Ovary (tissue), 9 donors: Measurements from ENCODE around the gene TFIP11. TPM values are rescaled to one million over a fixed set of nuclear protein-coding genes. Genes with fewer than 3 reads are reported as not detected.
A peak's percentile ranks its signal among the peaks of the same experiment; 100 is the strongest.

Experiments used
- DNase-seq, 5 donors: peaks; one replicate each; pipeline ENCODE4 v3.0.0-alpha.2; 2019 to 2020
- H3K27ac ChIP-seq, 2 donors: fragments of 200-600 bp; one replicate each; pipeline versions ENCODE4 v1.5.1 to v1.8.0; 2019 to 2022
- H3K27me3 ChIP-seq: fragments of 200-600 bp; one replicate; pipeline ENCODE4 v1.8.0; 2022
- H3K36me3 ChIP-seq: fragments of 200-600 bp; sonication (generic); one replicate; pipeline ENCODE4 v1.5.1; 2019
- H3K4me1 ChIP-seq: one replicate; pipeline ENCODE4 v1.8.1; 2013; ENCODE audit warnings: mild to moderate bottlenecking, moderate library complexity; ENCODE audit not compliant: insufficient read depth
- H3K4me3 ChIP-seq: fragments of 200-600 bp; sonication (generic); one replicate; pipeline ENCODE4 v1.5.1; 2017
- H3K9me3 ChIP-seq, 2 donors: fragments of 200-600 bp in 1 of 2; sonication (generic) in 1 of 2; one replicate each; pipeline versions ENCODE4 v1.5.1 to v1.8.1; 2013 to 2019; ENCODE audit warnings: mild to moderate bottlenecking in 1 of 2, moderate library complexity in 1 of 2
- EP300 ChIP-seq: sonication (generic); formaldehyde crosslinking; IDR thresholded peaks from one replicate; pipeline ENCODE4 v1.6.1; 2017; ENCODE audit warnings: antibody characterized with exemption
- POLR2A ChIP-seq: fragments of 450-650 bp; IDR thresholded peaks from one replicate; pipeline ENCODE4 v1.6.1; 2017; ENCODE audit warnings: antibody characterized with exemption, mild to moderate bottlenecking, moderate library complexity
- whole genome bisulfite sequencing, 3 donors: extraction: QIAGEN DNeasy Blood & Tissue Kit in 1 of 3; methylation state at CpG; one replicate each; pipeline versions ENCODE4 v1.1.5 to v1.1.7; 2013 to 2017; 5-methylcytosine and 5-hydroxymethylcytosine counted together
- intact Hi-C, 4 donors: fragments of 100-400 bp; cut with DNase I; formaldehyde crosslinking; loops; one replicate each; pipeline versions ENCODE4 v1.11.0 to v1.15.1; 2022 to 2023
- polyA plus RNA-seq, 2 donors: library from polyadenylated mRNA; stranded (reverse); fragments of 200-250 nt in 1 of 2; fragments of 350-450 nt in 1 of 2; fragmentation: Illumina TruSeq in 1 of 2; extraction: RNeasy Lipid Tissue Mini Kit (QIAGEN cat#74804) in 1 of 2; gene quantifications; one replicate each; pipeline ENCODE4 v1.2.3, GENCODE V29; 2013 to 2014
- total RNA-seq, 7 donors: library from RNA; depleted of rRNA in 2 of 7; stranded (reverse); fragments of >200 nt in 2 of 7; fragmentation: NEBNext Ultra II Directional in 3 of 7; extraction: Animal tissue kit (Norgen Biotek cat#: 25700) in 3 of 7; gene quantifications; one replicate each; pipeline versions ENCODE4 v1.1.0 to v1.2.4, GENCODE V29; 2016 to 2023
- TF ChIP-seq, protein P1 (sequence below), 3 donors: fragments of 450-650 bp in 2 of 3; fragments of 200-600 bp in 1 of 3; IDR thresholded peaks; one replicate each; pipeline versions ENCODE4 v1.5.1 to v1.8.0; 2016 to 2022; ENCODE audit warnings: antibody characterized with exemption in 3 of 3, mild to moderate bottlenecking in 1 of 3
- donor health status: DM: no; HTN: no; CAD: no; lungs with moderate emphysema.
- donor health status: DM: no; HTN: no; CAD: no.
- donor health status: Bipolar disorder and iron deficiency.
- donor health status: DM: yes; HTN: yes; CAD: no.
- donor health status: DM: no; HTN: no; CAD: no.
- donor health status: DM: yes; HTN: yes; CAD: no.

The TFIP11 gene
- total and polyA plus RNA-seq, 9 donors: 10.8 to 31.0 (median 26.3) TPM

GRCh38 chr22:26461188-26461810 lies 51.0 kb downstream of the TFIP11 start:
- no peaks in the 10 kb centered on the region for H3K9me3 ChIP-seq
- no peak for TF ChIP-seq POLR2A
- TF ChIP-seq, protein P1, sequence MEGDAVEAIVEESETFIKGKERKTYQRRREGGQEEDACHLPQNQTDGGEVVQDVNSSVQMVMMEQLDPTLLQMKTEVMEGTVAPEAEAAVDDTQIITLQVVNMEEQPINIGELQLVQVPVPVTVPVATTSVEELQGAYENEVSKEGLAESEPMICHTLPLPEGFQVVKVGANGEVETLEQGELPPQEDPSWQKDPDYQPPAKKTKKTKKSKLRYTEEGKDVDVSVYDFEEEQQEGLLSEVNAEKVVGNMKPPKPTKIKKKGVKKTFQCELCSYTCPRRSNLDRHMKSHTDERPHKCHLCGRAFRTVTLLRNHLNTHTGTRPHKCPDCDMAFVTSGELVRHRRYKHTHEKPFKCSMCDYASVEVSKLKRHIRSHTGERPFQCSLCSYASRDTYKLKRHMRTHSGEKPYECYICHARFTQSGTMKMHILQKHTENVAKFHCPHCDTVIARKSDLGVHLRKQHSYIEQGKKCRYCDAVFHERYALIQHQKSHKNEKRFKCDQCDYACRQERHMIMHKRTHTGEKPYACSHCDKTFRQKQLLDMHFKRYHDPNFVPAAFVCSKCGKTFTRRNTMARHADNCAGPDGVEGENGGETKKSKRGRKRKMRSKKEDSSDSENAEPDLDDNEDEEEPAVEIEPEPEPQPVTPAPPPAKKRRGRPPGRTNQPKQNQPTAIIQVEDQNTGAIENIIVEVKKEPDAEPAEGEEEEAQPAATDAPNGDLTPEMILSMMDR (IDR thresholded peaks at IDR 0.05): peak in 1 of 3 donors; percentile 21
- no peak for TF ChIP-seq EP300
- peak in 4 of 5 donors; percentile 33 to 59 (median 45) for DNase-seq
- H3K27me3 ChIP-seq: no peaks in the 10 kb centered on the region
- no peaks in the 10 kb centered on the region for H3K36me3 ChIP-seq
- intact Hi-C loops: no loop called here
- H3K27ac ChIP-seq: no peak overlapping the region
- H3K4me1 ChIP-seq: peaks cover 1% of the 10 kb centered on the region
- H3K4me3 ChIP-seq: no peak overlapping the region
- WGBS, 3 donors: 37 to 43% (median 37%) methylated on average over 3 of the region's 3 CpGs

DNA sequence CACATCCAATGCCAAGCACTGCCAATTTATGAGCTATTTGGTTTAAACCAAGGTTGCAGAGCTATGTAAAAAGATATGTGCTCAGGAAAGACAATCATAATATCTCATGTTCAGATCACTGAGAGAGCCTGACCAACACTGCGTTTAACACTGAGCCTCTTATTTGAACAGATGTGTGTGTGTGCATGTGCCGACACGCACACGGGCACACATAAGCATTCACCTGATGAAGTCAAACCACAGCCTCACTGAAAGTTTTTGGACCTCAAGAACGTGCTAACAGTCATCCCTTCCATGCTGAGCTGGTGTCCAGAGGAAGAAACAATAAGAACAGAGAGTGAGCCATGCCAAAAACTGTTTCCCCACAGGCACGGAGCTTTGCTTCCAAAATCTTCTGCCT lies 52.1 kb downstream of the TFIP11 start:
- Histone ChIP-seq H3K4me3 (no peak overlapping the region), H3K9me3 (no peaks in the 10 kb centered on the region), H3K27ac (no peak overlapping the region), H3K36me3 (no peaks in the 10 kb centered on the region), H3K27me3 (no peaks in the 10 kb centered on the region), H3K4me1 (peaks cover 3% of the 10 kb centered on the region)
- no peak for DNase-seq
- intact Hi-C loops: no loop called here
- WGBS, 3 donors: 75 to 79% (median 78%) methylated on average over 6 of the region's 6 CpGs
- TF ChIP-seq EP300 (no peak), POLR2A (no peak)
- TF ChIP-seq, protein P1 (IDR thresholded peaks at IDR 0.05): no peak

DNA sequence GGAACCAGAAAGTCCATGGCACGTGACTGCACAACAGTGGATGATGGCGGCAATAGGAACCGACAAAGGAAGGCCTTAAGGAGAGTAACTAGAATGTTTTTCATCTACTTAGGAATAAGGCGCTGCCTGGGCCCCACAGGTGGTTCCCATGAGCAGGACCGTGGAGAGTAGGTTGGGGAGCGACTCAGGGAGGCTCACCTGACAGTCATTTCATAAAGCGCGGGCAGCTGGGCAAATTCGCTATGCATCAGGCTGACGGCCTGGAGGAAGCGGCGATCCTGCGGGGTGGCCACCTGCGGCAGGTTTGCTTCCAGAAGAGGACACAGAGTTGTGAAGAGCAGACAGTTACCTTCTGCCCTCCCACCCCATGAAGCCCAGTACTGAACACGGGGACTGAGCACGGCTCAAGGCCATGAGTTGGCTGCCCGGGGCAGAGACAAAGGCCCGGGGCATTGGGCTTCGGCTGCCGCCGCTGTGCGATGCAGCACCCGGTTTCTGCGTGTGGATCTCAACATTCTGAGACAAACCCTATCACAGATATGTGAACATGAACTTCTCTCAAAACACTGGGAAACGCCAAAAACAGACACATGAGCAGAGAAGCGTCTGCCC lies 54.5 kb downstream of the TFIP11 start:
- Histone ChIP-seq H3K4me3 (no peak overlapping the region), H3K36me3 (no peaks in the 10 kb centered on the region), H3K9me3 (no peaks in the 10 kb centered on the region), H3K27me3 (no peaks in the 10 kb centered on the region), H3K27ac (no peak overlapping the region), H3K4me1 (peaks cover 3% of the 10 kb centered on the region)
- intact Hi-C loops: no loop called here
- TF ChIP-seq EP300 (no peak), POLR2A (no peak)
- TF ChIP-seq, protein P1 (IDR thresholded peaks at IDR 0.05): no peak
- 94 to 95% (median 95%) methylated on average over 26 of the region's 26 CpGs for WGBS, 3 donors
- no peak for DNase-seq

DNA sequence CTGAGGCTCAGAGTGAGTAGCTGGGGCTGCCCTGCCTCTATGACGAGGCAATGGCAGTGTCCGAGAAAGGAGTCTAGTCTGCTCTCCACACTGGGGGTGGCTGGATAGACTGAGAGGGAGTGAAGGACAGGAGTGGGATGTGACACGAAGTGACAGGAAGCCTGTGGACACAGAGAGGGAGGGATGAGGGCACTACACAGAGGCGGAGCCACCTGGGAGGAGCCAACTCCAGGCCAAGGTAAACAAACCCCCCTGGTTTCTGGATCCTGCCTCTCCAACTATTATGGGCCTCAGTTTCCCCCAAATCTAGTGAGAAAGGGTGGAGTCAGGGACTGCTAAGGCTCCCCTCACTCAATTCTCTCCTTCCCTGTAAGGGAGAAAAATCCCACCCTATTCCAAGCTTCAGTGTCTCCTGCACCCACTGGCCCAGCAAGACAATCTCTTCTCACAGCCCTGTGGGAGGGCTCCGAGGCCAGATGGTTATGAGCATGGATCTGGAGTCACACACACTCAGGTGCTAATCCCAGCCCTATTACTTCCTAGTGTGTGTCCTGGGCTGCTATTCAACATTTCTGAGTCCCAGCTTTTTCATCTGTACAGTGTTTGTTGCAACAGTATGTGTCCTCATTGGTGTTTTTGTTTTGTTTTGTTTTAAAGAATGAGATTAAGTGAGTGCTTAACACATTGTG lies 58.3 kb downstream of the TFIP11 start:
- WGBS, 3 donors: 85 to 92% (median 90%) methylated on average over 5 of the region's 5 CpGs
- Histone ChIP-seq H3K9me3 (no peaks in the 10 kb centered on the region), H3K36me3 (no peaks in the 10 kb centered on the region), H3K4me1 (peaks cover 3% of the 10 kb centered on the region), H3K4me3 (no peak overlapping the region), H3K27me3 (no peaks in the 10 kb centered on the region), H3K27ac (no peak overlapping the region)
- TF ChIP-seq, protein P1 (IDR thresholded peaks at IDR 0.05): no peak
- no peak for TF ChIP-seq POLR2A
- no peak for DNase-seq
- intact Hi-C loops: no loop called here
